ENCODE measurements around the gene CDH4. TPM values are rescaled to one million over a fixed set of nuclear protein-coding genes. Genes with fewer than 3 reads are reported as not detected.

Gene CDH4
- total RNA-seq, 1 donor from 2014 or later: not detected

DNA sequence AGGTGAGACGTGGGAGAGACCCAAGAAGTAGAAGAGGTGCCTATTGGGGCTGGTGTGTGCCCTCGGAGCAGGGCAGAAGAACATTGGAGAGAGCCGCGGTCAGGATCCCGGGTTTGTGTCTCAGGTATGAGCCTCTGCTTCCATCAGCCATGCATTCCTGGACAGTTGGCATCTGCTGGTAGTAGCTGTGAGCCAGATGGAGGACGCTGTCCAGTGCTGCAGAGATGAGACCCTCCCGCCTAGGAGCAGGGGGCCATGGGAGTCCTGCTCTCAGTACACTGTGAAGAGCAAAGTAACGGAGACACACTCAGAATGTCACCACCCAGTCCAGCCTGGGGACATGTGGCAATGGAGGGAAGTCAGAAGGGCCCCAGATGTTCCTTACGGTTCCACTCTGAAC is 108.2 kb downstream of the CDH4 start:
- Histone ChIP-seq H3K27me3 (no peaks in the 10 kb centered on the region), H3K36me3 (no peaks in the 10 kb centered on the region), H3K4me3 (no peak overlapping the region), H3K4me1 (no peaks in the 10 kb centered on the region), H3K27ac (no peak overlapping the region), H3K9me3 (no peaks in the 10 kb centered on the region)
- TF ChIP-seq, protein P1, sequence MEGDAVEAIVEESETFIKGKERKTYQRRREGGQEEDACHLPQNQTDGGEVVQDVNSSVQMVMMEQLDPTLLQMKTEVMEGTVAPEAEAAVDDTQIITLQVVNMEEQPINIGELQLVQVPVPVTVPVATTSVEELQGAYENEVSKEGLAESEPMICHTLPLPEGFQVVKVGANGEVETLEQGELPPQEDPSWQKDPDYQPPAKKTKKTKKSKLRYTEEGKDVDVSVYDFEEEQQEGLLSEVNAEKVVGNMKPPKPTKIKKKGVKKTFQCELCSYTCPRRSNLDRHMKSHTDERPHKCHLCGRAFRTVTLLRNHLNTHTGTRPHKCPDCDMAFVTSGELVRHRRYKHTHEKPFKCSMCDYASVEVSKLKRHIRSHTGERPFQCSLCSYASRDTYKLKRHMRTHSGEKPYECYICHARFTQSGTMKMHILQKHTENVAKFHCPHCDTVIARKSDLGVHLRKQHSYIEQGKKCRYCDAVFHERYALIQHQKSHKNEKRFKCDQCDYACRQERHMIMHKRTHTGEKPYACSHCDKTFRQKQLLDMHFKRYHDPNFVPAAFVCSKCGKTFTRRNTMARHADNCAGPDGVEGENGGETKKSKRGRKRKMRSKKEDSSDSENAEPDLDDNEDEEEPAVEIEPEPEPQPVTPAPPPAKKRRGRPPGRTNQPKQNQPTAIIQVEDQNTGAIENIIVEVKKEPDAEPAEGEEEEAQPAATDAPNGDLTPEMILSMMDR (IDR thresholded peaks at IDR 0.05): no peak
- intact Hi-C loops (cut with DNase I): no loop called here
- DNase-seq (ENCODE audit: low spot score in 2 of 2): no peak

DNA sequence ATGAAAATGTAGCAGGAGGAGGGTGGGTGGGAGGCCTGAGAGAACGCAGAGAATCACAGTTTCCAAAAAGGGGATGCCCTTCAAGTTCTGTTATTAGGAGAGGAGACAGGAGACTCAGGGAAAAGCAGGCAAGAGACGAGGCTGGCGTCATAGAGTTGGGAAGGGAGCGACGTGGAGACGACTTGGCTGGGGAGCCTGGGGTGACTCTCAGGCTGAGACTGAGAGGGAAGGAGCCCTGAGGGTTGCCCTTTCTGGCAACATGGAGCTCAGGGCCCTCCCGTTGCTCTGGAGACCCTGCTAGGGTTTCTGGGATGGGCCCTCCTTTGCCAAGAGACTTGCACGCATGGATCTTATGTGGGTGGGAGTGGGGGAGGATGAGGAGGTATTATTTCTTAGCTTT is 108.9 kb downstream of the CDH4 start:
- TF ChIP-seq, protein P1 (IDR thresholded peaks at IDR 0.05): no peak
- Histone ChIP-seq H3K9me3 (no peaks in the 10 kb centered on the region), H3K27me3 (no peaks in the 10 kb centered on the region), H3K27ac (no peak overlapping the region), H3K4me3 (no peak overlapping the region), H3K36me3 (no peaks in the 10 kb centered on the region), H3K4me1 (no peaks in the 10 kb centered on the region)
- intact Hi-C loops (cut with DNase I): no loop called here
- no peak for DNase-seq (ENCODE audit: low spot score in 2 of 2)

DNA sequence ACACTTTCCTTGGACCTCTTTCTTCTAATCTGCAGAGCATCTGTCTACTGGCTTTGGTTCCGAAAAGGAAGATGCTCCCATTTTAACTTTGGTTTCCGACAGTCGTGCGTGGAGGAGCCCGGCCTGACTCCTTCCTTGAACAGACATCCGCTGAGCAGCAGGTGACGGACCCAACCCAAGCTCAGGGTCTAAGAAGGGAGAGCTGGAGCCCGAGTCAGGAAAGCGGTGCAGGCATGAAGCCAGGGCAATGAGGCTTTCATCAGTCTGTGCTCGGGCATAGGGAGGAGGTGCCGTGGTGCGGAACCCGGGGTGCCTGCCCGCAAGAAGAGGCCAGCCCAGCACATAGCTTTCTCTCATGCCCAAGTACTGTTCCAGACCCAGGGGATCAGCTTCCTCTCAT is 109.4 kb downstream of the CDH4 start:
- TF ChIP-seq, protein P1 (IDR thresholded peaks at IDR 0.05): no peak
- no peak for DNase-seq (ENCODE audit: low spot score in 2 of 2)
- Histone ChIP-seq H3K27ac (no peak overlapping the region), H3K9me3 (no peaks in the 10 kb centered on the region), H3K4me1 (no peaks in the 10 kb centered on the region), H3K36me3 (no peaks in the 10 kb centered on the region), H3K27me3 (no peaks in the 10 kb centered on the region), H3K4me3 (no peak overlapping the region)
- intact Hi-C loops (cut with DNase I): no loop called here

DNA sequence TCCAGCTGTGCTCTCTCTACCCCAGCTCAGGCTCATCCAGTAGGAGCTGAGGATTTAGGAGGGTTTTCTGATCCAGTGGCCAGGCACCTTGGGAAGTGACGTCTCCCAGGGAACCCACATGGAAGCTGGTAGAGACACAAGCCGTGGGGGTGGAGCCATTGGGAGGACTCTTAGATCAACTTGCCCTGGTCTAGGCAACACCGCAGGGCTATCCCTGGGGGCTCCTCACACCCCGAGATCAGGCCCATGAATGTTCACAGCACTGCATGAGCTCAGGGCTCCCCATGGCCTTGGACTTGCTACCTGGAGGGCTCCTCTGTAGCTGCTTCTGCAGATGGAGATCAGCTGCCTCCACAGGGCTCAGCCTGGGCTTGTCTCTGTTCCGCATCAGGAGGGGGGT is 112.1 kb downstream of the CDH4 start:
- DNase-seq (ENCODE audit: low spot score in 2 of 2): no peak
- no peaks in the 10 kb centered on the region for H3K36me3 ChIP-seq
- intact Hi-C loops (cut with DNase I): no loop called here

DNA sequence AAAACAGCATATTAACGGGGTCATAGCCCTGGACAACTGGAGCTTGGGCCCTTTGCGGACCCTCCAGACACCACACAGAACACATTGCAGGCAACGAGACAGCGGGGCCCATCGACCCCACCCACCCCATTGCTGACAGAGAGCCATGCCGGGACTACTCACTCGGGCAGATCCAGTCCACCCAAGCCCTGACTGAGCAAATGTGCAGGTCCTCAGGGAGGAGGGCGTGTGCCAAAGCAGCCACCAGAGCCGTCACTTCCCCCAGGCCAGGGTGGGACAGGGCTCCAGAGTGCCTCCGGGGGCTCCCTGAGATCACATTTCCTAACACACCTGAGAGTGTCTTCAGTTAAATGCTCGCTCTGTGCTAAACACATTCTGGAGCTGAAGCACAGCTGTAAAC is 114.9 kb downstream of the CDH4 start:
- Histone ChIP-seq H3K4me1 (no peaks in the 10 kb centered on the region), H3K27me3 (no peaks in the 10 kb centered on the region), H3K27ac (no peak overlapping the region), H3K4me3 (no peak overlapping the region), H3K36me3 (no peaks in the 10 kb centered on the region), H3K9me3 (no peaks in the 10 kb centered on the region)
- TF ChIP-seq, protein P1 (IDR thresholded peaks at IDR 0.05): no peak
- intact Hi-C loops (cut with DNase I): no loop called here
- no peak for DNase-seq (ENCODE audit: low spot score in 2 of 2)

More for the DNA sequence above, 112.1 kb downstream of the CDH4 start:
- no peaks in the 10 kb centered on the region for H3K27me3 ChIP-seq
- H3K4me1 ChIP-seq: no peaks in the 10 kb centered on the region
- no peaks in the 10 kb centered on the region for H3K9me3 ChIP-seq
- TF ChIP-seq, protein P1 (IDR thresholded peaks at IDR 0.05): no peak
- H3K4me3 ChIP-seq: no peak overlapping the region
- H3K27ac ChIP-seq: no peak overlapping the region
